HG03558 (cell line): Measurements from ENCODE around the gene ST6GALNAC3.
A peak's percentile ranks its signal among the peaks of the same experiment; 100 is the strongest.

Experiments
- ATAC-seq: cut with Tn5 transposase; IDR thresholded peaks from one replicate; pipeline ENCODE4 v1.9.1; 2021; ENCODE audit warnings: moderate number of reproducible peaks; ENCODE audit not compliant: unreplicated experiment; ENCODE audit errors: extremely low read depth

ST6GALNAC3 gene

DNA sequence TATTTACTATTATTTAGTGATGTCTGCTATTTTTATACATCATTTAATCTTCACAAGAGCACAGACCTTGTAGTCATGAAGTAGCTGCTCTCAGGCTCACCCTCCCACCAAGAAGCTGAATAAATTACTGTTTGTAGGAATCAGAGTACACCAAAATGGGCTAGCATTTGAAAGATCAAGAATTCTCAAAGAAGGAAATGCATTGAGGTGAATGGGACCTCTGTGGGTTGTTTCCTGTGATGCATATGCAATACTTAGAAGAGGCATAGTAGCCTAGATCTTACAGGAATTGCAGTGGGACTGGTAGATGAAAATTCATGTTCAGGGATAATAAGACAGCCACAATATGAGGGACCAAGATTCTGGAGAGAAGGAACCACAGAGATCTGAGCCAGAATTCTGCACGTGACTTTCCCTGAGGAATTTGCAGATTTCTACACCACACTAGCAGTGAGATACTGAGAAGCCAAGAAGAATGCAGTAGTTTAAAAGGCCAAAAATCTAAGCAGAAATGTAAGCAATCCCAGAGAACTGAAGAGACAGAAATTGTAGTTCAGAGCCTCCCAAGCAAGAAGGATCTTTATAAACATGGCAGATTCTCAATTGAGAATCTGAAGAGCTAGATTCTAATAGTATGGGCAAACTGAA is 307.0 kb downstream of the ST6GALNAC3 start:
- ATAC-seq, result no peak

DNA sequence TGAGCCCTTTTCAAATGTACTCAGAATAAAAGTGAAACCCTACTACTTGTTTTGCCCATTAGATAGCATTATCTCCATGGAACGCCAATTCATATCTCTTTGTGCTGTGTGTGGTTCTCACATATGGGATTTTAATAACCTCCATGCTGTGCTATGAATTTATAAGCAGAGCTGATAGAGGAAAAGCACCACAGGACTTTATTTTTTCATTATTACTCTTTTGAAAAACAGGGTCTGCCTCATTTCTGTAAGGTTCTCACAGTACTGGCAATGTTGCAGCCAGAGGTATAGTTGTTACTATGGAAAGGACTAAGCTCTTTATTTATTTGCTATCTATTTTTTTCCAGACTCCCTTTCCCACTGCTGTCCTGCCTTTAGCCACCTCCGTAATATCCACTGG is 313.7 kb downstream of the ST6GALNAC3 start:
- ATAC-seq, result no peak

DNA sequence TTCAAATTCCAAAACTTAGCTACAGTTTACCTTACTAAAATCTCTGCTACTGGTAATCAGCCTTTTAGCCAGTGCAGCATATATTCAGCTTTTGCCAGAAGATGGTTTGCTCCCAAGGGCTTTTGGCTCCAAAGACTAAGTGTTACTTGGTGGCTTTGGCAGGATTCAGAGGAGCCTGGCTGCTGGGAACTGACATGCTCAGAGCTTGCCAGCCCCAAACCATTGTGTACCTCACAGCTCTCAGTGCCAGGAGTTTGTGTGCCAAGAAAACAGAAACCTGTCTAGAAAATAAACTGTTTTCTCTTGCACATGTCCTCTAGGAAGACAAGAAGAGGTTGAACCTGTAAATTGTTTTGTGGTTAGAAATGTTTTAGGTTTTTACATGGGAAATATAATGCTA is 315.9 kb downstream of the ST6GALNAC3 start:
- ATAC-seq, result no peak

DNA sequence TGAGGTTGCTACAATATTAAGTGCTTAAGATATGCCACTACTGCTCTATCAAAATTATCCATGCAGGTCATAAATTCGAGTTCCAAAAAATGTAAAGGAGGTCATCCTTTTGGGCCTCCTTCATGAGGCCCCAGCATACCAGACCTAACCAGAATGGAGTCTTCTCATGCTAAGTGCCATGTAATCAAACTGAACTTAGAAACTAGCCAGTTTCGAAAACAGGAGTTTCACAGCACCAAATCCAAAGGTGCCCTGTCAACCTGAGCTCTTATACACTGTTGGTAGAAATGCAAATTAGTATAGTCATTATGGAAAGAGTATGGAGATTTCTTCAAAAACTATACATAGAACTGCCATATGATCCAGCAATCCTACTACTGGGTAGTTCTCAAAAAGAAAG is 320.5 kb downstream of the ST6GALNAC3 start:
- ATAC-seq, result no peak

DNA sequence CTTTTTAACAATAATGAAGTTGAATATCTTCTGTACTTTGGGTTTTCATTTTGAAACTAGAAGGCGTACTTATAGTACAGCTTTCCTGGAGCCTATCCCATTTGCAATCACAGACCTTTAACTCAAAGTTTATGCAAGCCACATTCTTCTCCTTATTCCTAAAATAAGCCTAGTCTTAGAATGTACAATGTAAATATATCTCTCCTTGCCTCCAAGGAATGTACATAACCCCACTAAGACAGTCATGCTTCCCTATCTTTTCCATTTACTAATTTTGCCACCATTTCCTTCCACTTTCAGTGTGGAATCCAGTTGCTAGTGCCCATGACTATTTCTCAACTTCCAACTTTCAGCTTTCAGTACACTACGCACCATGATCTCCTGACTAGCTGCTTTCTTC is 327.6 kb downstream of the ST6GALNAC3 start:
- ATAC-seq, result no peak

DNA sequence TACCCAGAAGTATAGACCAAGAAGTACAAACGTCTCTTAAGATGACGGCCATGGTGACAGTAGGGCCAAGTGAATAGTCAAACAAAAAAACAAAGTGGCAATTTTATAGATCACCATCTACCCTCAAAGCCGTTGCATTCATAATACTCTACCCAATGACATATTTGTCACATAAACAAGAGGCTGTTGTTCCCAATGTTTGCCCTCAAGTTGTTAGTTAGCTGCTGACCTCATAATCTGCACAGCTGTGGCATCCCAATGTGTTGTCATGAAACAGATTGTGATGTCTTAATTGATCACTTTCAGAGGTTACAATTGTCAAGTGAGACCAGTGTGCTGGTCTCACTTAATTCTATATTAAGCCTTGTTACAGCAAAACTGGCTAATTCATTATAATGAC is 333.8 kb downstream of the ST6GALNAC3 start:
- ATAC-seq, result no peak

DNA sequence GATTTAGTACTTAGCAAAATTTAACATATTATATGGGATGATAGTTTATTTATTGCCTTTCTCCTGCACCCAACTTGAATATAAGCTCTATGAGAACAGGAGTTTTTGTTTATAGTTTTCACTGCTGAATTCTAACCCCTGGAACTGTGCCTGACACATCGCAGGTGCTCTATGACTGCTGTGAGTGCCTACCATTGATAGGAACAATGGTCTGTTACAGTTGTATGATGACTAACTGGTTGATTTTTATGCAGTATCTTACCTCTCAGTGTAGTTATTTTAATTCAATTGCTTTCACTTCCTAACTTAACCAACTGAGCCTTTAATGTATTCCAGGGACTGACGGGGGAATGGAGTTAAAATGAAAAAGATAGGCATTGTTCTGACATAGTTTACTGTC is 336.0 kb downstream of the ST6GALNAC3 start:
- ATAC-seq, result no peak

DNA sequence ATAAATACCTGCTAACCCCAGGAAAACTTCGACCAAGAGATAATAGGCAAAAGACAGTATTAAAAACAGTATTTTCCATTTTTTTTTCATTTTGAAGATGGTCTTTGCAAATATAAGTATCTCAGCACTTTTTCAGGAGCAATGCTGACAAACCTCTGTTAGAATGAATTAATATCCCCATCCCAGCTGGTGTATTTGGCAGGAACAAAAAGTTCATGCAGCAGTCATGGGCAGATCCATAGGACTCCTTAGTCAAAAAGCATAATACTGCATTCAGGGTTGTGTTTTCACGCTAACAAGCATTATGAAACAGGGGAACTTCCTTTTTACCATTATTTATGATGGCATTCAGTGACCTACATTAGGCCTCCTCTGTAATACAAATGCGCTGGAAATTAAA is 344.0 kb downstream of the ST6GALNAC3 start:
- ATAC-seq, result no peak

DNA sequence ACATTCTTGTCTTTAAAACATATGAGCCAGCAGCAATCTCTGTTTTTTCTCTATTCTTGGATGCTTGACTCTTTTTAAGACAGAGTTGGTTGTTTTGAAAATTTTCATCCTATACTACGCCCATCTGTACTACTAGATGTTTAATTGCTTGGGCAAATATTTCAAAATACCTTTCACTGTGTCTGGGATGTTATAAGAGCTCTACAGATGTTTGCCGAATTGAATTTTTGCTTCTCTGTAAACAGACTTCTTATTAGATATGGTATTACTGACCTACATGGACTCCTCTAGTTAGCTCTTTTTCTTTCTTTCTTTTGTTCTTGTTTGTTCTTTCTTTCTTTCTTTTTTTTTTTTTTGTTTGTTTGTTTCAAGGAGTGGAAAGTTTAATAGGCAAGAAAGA is 345.1 kb downstream of the ST6GALNAC3 start:
- no peak for ATAC-seq

DNA sequence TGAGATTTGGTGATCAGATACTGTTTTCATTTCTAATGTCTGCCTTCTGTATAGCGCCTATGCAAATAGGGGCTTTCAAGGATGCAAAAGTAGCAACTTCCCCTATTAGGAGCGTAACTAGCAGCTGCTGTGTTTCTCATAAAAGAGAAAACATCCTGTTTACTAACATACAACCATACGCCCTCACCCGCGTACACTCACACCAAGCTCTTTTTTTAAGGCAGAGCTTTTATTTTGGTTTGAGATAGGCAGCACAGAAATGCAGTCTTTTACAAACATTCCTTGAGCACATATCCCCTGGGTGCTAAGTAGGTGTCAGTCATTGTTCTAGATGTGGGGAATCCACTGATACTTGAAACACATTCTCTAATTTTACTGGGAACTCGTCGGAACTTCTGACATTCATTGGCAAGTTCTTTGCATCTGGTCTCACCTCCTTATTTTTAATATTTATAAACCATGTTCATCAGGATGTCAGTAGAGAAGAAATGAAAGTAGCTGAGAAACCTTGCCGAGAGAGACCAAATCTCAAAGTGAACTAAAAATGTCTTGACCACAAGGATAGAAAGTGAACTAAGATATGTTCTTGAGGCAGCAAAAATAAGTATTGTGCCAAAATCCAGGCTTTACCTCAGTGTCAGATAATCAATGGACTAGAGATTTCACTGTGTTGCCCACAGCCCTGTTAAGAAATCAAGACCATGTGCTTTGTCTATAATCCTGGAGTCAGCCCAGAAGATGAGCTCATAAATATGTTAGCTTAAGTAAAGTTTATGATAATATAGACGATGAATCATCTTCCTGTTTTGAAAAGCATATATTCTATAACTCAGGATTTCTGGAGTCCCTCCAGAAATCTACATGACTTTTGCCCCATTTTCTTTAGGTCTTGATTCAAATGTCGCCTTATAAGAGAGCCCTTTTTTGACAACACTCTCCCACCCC is 350.9 kb downstream of the ST6GALNAC3 start:
- peak; percentile 58 for ATAC-seq

DNA sequence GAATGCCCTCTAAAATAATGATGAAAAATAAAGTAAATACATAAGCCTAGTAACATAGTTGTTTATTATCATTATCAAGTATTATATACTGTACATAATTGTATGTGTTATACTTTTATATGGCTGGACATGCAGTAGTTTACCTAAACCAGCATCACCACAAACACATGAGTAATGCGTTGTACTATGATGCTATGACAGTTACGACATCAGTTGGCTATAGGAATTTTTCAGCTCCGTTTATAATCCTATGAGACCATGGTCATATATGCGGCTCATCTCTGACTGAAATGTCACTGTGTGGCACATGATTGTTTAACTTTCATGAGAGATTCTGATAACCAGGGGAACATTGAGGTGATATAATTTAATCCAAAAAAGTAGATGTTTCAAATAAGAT is 352.1 kb downstream of the ST6GALNAC3 start:
- ATAC-seq, result no peak

DNA sequence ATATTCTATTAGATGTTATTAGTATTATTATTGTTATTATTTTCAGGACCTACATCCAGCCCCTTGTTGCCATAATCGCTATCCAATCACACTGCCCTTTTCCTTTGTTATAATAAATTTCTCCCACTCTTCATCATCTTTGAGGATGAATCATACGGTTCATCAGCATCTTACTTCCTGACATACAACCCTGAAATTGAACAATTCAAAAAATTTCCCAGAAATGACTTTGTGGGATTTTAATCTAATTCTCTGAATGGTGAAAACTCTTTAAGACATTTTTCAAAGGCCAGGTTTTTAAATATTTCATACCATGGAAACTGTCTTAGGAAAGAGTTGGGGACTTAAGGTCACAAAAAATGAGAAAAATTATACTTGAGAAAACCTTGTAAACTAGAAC is 353.5 kb downstream of the ST6GALNAC3 start:
- ATAC-seq, result no peak

DNA sequence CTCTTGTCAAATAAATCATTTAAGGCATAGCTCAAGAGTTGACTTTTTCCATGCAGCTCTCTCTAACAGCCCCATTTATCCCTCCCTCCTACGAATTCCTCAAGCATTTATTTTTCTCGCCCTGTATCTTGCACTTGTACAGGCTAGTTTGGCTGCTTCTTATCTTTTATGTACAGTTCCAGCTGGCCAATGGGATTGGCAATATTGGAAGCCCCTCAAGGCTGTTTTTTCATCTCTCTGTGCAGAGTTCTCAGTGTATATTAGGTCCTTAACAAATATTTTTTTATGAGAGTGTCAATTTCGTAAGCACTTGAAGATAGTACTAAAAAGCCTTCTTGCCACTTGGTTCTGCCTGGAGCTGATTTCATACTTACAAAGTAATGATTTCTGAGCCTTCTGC is 356.0 kb downstream of the ST6GALNAC3 start:
- no peak for ATAC-seq

DNA sequence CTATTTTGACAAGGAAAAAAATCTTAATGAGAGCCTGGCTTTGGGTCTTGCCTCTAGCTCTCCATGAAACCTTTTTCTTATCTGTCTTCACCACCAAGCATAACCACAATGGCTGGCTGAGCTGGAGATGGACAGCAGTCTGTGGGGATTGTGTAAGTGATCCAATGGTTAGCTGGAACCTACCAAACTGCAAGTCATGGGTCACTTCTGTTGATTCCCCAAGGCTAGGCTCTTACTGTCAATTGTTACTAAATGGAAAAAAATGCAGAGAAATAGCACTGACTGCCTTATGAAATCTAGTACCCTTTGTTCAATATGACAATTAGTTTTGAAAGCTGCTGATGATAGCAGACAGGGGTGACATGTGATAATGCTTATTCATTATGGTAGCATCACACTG is 359.0 kb downstream of the ST6GALNAC3 start:
- no peak for ATAC-seq

DNA sequence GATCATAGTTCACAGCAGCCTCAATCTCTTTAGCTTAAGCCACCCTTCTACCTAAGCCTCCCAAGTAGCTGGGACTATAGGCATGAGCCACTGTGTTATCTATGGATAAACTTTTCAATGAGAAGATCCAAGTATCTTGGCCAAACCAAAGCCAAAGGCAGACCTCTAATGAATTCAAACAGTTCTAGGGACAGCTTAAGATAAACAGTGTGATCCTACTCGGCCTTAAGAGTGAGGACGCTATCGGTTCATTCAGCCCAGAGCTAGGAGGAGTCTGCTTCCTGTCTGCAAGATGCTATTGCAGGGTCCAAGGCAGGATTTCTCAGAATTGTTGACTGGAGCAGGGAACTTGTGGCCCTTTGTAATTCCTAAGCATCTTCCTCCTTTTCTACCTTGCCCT is 368.7 kb downstream of the ST6GALNAC3 start:
- ATAC-seq, result no peak

DNA sequence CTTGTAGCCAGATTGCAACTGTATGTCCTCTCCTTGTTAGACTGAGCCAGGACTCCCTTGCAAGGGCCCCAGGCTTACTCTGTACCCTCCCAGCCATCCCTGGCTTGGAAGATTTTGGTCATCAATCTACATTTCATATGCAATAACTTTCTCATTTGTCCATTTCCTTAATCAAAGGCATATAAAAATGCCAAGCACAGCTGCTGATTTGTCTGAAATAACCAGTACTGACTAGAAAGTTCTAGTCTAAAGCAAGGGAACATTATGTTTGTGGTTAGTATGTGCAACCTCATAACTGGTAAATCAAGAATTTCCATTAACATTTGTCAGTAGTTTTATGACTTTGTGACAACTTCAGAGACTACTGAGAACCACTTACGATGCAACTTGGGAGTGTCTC is 370.2 kb downstream of the ST6GALNAC3 start:
- no peak for ATAC-seq

DNA sequence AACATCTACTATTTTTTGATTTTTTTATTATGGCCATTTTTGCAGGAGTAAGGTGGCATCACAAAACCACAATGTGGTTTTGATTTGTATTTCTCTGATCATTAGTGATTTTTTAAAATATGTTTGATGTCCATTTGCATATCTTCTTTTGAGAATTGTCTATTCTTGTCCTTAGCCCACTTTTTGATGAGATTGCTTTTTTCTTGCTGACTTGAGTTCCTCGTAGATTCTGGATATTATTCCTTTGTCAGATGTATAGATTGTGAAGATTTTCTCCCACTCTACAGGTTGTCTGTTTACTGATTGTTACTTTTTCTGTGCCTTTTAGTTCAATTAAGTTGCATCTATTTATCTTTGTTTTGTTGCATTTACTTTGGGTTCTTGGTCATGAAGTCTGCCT is 375.7 kb downstream of the ST6GALNAC3 start:
- no peak for ATAC-seq

DNA sequence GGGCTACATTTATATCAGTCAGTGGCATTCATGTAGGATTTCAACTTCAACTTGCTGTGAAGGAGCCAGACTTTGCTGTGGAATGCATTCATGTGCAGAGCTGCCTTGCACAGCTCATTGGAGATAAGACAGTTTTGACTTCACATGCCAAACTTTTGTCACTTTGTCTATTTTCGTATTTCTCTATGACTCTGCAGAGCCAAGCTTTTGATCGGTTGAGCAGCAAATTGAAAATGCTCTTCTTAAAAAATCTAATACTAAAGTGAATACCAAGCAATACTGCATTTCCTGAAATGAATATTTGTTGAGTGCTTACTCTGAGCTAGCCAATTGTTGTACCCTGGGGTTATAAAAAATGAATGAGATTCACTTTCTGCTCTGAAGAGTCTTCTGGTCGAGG is 388.7 kb downstream of the ST6GALNAC3 start:
- ATAC-seq, result no peak

DNA sequence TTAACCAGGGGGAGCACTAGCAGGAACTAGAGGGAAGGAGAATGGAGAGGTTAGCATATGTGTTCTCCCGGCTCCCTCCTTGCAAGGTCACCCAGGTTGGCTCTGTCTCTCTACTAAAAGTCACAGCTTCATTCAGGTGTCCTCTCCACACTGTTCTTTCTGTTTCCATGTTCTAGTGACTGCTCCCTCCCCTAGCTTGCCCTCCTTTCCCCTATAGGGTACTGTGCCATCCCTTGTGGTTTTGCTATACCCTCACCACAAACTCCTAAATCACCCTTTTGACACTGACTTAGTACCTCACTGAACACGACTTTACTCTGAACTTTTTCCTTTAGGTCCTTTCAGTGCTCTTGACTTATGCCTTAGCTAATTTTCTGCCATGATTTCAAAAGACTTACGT is 389.3 kb downstream of the ST6GALNAC3 start:
- no peak for ATAC-seq

DNA sequence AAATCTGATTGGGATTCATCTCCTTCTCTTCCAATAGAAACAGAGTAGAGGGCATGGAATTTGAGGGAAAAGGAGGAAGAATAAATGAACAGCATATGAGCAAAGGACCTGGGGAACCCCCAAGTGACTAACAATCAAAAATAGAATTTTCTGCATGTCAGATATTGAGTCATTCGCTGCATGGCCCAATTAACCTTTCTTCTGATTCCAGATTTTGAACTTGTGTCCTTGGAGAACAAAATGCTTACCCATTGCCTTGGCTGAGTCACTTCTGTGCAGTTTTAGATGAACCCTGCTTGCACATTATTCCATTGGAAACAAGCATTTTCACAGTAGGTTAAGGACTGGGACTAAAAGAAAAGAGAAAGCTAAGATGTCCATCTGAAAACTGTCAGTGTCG is 390.5 kb downstream of the ST6GALNAC3 start:
- ATAC-seq, result no peak

DNA sequence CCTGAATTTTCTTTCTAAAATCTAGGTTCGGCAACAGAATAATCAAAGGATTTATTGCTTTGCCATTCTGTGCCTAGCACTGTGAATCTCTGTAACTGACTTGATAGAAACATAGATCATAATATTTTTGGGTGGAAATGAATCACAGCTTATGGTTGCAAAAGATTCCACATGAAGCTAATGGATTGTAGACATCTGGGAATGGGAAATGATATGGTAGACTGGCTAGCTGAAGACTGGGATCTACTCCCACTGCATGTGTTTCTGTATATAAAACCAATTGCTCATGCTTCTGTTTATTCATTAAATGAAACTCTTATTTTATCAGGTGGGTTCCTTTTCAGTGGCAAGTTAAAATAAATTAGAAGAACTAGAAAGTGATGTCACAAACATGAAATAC is 395.6 kb downstream of the ST6GALNAC3 start:
- ATAC-seq, result no peak

DNA sequence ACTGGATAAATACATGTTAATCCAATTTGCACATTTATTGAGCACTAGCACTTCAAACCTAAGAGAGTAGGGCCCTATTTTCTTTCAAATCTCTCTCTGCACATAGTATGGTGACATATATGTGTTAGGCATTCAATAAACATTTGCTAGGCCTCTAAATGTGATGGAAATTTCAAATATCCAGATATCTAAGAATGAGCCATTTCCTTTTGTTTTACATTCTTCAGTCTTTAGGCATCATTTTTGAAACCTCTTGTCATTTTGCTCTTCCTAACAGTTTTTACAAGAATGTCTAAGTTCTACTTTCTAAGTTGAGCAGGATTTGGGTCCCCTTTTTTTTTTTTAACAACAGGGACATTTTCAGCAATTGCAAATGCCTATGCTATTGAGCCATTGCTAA is 397.0 kb downstream of the ST6GALNAC3 start:
- no peak for ATAC-seq
